HepG2 (cell line): ENCODE data around the gene TLCD3A. TPM values are rescaled to one million over a fixed set of nuclear protein-coding genes. Genes with fewer than 3 reads are reported as not detected.

Experiments used
- SIN3A ChIP-seq: IDR thresholded peaks from 2 replicates; pipeline ENCODE4 v1.6.1; 2011; ENCODE audit warnings: low read depth, mild to moderate bottlenecking, control low read depth, low read length, borderline replicate concordance
- ZNF431 ChIP-seq: sonication (generic); formaldehyde crosslinking; IDR thresholded peaks from 2 replicates; pipeline ENCODE4 v1.9.0; 2022; ENCODE audit warnings: missing genetic modification reagents, low read depth, mild to moderate bottlenecking, borderline replicate concordance
- ZZZ3 ChIP-seq: sonication (generic); formaldehyde crosslinking; IDR thresholded peaks from 2 replicates; pipeline ENCODE4 v1.4.0; 2020; ENCODE audit warnings: missing genetic modification reagents, mild to moderate bottlenecking, borderline replicate concordance
- polyA plus RNA-seq, 8 experiments: library from polyadenylated mRNA; depleted of rRNA in 3 of 8; stranded (reverse) in 7 of 8; unstranded in 1 of 8; fragments of >200 nt; fragmentation: Illumina TruSeq in 4 of 8; extraction: Trizol in 4 of 8; gene quantifications; 2 replicates each; pipeline versions ENCODE4 v1.2.1 to v1.2.3, GENCODE V29; 2011 to 2016; ENCODE audit warnings: low read depth in 4 of 8, missing spikeins in 1 of 8, mixed read lengths in 1 of 8; ENCODE audit not compliant: insufficient read depth in 1 of 8
- total RNA-seq, 5 experiments: library from RNA; depleted of rRNA; stranded (reverse); fragments of >200 nt; fragmentation: Illumina TruSeq; extraction: Trizol; gene quantifications; 2 replicates each; pipeline ENCODE4 v1.2.3, GENCODE V29; 2016; ENCODE audit warnings: low read depth in 1 of 5
- TF ChIP-seq, protein P1 (sequence below), 2 experiments: sonication (generic) in 1 of 2; formaldehyde crosslinking in 1 of 2; IDR thresholded peaks; 2 replicates each; pipeline versions ENCODE4 v1.4.0 to v1.6.1; 2018 to 2020; ENCODE audit warnings: missing genetic modification reagents in 2 of 2, borderline replicate concordance in 1 of 2, low read depth in 1 of 2, mild to moderate bottlenecking in 1 of 2, missing biosample characterization in 1 of 2
- TF ChIP-seq, protein P2 (sequence below), 2 experiments: fragments of 450-650 bp in 1 of 2; sonication (generic) in 1 of 2; formaldehyde crosslinking in 1 of 2; IDR thresholded peaks; 2 replicates each; pipeline versions ENCODE4 v1.6.1 to v1.8.0; 2016 to 2022; ENCODE audit warnings: antibody characterized with exemption in 1 of 2, mild to moderate bottlenecking in 1 of 2, missing genetic modification reagents in 1 of 2
- TF ChIP-seq, protein P3 (sequence below): sonication (generic); formaldehyde crosslinking; IDR thresholded peaks from 2 replicates; pipeline ENCODE4 v1.4.0; 2020; ENCODE audit warnings: mild to moderate bottlenecking, missing genetic modification reagents

Gene TLCD3A
- total and polyA plus RNA-seq, 2 of the 13 experiments (the other 11 are each of a cell fraction or from before 2014, with no cell fraction given), result 25.2 to 46.6 TPM

DNA sequence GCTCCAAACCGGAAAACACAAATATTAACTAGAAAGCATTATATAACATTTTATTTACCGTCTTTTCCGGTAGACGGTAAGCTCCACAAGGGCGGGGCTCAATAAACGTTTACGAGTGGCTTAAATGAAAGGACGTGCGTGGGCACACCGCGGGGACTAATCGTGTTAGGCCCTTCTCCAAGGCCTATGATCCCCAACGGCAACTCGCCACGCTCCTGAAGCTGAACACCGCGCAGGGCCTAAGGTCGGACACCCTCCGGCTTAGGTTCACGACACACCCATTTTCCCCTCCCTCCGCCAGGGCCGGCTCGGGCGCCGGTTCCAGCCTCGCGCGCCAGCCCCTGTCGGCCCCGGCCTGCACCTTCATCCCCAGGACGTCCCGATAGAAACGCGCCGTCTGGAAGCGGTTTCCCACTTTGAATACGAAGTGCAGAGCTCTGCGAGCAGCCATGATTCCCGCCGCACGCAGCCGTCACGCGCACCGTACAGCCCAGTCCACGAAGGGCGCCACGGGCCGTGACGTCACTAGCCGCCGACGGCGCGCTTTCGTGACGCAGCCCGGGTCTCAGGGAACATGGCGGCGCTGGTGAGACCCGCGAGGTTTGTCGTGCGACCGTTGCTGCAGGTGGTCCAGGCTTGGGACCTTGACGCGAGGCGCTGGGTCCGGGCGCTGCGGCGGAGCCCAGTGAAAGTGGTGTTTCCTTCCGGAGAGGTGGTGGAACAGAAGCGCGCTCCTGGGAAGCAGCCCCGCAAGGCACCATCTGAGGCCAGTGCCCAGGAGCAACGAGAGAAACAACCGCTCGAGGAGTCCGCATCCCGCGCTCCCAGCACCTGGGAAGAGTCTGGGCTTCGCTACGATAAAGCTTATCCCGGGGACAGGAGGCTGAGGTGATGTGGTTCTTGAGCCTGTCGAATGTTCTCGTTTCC is 49.7 kb downstream of the TLCD3A start, which contains the start of the genes GLOD4 and MRM3 (continued):
- TF ChIP-seq, protein P1, sequence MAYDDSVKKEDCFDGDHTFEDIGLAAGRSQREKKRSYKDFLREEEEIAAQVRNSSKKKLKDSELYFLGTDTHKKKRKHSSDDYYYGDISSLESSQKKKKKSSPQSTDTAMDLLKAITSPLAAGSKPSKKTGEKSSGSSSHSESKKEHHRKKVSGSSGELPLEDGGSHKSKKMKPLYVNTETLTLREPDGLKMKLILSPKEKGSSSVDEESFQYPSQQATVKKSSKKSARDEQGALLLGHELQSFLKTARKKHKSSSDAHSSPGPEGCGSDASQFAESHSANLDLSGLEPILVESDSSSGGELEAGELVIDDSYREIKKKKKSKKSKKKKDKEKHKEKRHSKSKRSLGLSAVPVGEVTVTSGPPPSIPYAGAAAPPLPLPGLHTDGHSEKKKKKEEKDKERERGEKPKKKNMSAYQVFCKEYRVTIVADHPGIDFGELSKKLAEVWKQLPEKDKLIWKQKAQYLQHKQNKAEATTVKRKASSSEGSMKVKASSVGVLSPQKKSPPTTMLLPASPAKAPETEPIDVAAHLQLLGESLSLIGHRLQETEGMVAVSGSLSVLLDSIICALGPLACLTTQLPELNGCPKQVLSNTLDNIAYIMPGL (CRISPR knock-in tag; IDR thresholded peaks at IDR 0.05; ENCODE audit: borderline replicate concordance in 1 of 2, low read depth in 1 of 2), result peak; percentile 92 to 93; a peak in 3 of 4 replicates
- TF ChIP-seq ZNF431 (CRISPR knock-in tag), result no peak
- TF ChIP-seq, protein P2, sequence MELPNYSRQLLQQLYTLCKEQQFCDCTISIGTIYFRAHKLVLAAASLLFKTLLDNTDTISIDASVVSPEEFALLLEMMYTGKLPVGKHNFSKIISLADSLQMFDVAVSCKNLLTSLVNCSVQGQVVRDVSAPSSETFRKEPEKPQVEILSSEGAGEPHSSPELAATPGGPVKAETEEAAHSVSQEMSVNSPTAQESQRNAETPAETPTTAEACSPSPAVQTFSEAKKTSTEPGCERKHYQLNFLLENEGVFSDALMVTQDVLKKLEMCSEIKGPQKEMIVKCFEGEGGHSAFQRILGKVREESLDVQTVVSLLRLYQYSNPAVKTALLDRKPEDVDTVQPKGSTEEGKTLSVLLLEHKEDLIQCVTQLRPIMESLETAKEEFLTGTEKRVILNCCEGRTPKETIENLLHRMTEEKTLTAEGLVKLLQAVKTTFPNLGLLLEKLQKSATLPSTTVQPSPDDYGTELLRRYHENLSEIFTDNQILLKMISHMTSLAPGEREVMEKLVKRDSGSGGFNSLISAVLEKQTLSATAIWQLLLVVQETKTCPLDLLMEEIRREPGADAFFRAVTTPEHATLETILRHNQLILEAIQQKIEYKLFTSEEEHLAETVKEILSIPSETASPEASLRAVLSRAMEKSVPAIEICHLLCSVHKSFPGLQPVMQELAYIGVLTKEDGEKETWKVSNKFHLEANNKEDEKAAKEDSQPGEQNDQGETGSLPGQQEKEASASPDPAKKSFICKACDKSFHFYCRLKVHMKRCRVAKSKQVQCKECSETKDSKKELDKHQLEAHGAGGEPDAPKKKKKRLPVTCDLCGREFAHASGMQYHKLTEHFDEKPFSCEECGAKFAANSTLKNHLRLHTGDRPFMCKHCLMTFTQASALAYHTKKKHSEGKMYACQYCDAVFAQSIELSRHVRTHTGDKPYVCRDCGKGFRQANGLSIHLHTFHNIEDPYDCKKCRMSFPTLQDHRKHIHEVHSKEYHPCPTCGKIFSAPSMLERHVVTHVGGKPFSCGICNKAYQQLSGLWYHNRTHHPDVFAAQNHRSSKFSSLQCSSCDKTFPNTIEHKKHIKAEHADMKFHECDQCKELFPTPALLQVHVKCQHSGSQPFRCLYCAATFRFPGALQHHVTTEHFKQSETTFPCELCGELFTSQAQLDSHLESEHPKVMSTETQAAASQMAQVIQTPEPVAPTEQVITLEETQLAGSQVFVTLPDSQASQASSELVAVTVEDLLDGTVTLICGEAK (IDR thresholded peaks at IDR 0.05), result no peak
- TF ChIP-seq, protein P2 (CRISPR knock-in tag; IDR thresholded peaks at IDR 0.05), result peak; percentile 84
- TF ChIP-seq ZZZ3 (CRISPR knock-in tag), result peak; percentile 92
- TF ChIP-seq, protein P3, sequence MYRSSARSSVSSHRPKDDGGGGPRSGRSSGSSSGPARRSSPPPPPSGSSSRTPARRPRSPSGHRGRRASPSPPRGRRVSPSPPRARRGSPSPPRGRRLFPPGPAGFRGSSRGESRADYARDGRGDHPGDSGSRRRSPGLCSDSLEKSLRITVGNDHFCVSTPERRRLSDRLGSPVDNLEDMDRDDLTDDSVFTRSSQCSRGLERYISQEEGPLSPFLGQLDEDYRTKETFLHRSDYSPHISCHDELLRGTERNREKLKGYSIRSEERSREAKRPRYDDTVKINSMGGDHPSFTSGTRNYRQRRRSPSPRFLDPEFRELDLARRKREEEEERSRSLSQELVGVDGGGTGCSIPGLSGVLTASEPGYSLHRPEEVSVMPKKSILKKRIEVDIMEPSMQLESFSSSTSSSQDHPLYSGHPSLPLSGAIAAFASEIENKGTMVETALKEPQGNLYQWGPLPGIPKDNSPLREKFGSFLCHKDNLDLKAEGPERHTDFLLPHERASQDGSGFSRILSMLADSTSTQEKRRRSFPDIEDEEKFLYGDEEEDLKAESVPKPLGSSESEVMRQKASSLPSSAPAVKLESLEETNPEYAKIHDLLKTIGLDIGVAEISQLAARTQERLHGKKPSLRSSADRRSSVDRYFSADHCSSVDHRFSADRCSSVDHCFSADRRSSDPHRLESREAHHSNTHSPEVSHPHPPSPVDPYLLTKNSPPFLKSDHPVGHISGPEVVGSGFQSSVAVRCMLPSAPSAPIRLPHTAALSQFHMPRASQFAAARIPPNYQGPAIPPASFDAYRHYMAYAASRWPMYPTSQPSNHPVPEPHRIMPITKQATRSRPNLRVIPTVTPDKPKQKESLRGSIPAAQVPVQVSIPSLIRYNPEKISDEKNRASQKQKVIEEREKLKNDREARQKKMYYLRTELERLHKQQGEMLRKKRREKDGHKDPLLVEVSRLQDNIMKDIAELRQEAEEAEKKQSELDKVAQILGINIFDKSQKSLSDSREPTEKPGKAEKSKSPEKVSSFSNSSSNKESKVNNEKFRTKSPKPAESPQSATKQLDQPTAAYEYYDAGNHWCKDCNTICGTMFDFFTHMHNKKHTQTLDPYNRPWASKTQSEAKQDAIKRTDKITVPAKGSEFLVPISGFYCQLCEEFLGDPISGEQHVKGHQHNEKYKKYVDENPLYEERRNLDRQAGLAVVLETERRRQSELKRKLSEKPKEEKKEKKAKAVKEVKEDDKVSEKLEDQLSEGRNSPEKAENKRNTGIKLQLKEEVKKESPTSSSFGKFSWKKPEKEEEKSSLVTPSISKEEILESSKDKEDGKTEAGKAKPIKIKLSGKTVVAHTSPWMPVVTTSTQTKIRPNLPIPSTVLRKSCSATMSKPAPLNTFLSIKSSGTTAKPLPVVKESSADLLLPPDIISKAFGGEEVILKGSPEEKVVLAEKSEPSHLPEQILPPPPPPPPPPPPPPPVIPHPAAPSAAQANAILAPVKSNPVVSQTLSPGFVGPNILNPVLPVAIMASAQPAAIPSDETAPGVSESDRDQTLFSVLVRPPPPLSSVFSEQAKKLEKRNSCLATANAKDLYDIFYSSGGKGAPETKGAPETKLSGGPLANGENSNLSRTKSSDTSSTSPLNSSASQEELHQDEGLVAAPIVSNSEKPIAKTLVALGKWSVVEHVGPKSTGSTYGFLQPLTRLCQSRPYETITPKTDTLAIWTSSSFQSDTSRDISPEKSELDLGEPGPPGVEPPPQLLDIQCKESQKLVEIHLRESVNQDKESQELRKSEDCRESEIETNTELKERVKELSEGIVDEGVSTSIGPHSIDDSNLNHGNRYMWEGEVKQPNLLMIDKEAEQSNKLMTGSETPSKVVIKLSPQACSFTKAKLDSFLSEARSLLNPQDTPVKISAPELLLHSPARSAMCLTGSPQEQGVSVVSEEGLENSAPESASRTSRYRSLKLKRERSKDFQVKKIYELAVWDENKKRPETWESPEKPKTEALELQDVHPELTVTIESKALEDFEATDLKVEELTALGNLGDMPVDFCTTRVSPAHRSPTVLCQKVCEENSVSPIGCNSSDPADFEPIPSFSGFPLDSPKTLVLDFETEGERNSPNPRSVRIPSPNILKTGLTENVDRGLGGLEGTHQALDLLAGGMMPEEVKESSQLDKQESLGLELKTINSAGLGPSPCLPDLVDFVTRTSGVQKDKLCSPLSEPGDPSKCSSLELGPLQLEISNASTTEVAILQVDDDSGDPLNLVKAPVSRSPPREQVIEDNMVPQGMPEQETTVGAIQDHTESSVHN (CRISPR knock-in tag), result no peak
- TF ChIP-seq SIN3A, result peak; percentile 90; the same call in 1 of the 2 replicates
